K562 (cell line): ENCODE data around the gene CNIH1. TPM values are rescaled to one million over a fixed set of nuclear protein-coding genes. Genes with fewer than 3 reads are reported as not detected.

Experiments used
- ATAC-seq: fragments of 200-7000 bp; cut with Tn5 transposase; 3 replicates; pipeline ENCODE4 v1.9.1; 2020; ENCODE audit warnings: moderate library complexity
- BruUV-seq: library from RNA; stranded (reverse); fragments of 400-500 nt; replicated peaks from 2 replicates; lab custom pipeline; 2021; lab: Mats Ljungman, UMichigan
- CTCF ChIA-PET: fragments of 300-600 bp; formaldehyde crosslinking; extraction: SDS; loops from one replicate; lab custom pipeline; 2021; ENCODE audit warnings: low intra/inter-chr PET ratio; lab: Yijun Ruan, JAX
- POLR2A ChIA-PET: fragments of 300-600, 350-650 bp; sonication (Branson Sonifier 250); formaldehyde crosslinking; extraction: SDS; loops from one replicate; lab custom pipeline; 2021; ENCODE audit warnings: antibody characterized with exemption, inconsistent platforms; lab: Yijun Ruan, JAX
- DNase-seq, 4 experiments: peaks; one replicate each; pipeline versions ENCODE4 v3.0.0 to v3.0.0-alpha.2; 2011 to 2018; ENCODE audit warnings: low spot score in 3 of 4, mixed read lengths in 3 of 4; ENCODE audit errors: extremely low read depth in 1 of 4
- FAIRE-seq: peaks from 2 replicates; lab custom pipeline; 2011; peaks lifted over from hg19 to GRCh38; lab: Jason Lieb, UNC
- H2AFZ ChIP-seq: 2 replicates; pipeline ENCODE4 v1.6.0; 2011; ENCODE audit warnings: low read depth, low read length, control low read depth, inconsistent platforms
- H3K27ac ChIP-seq: fragments of 200-600 bp; 3 replicates; pipeline ENCODE4 v1.8.0; 2011; ENCODE audit warnings: low read depth, mild to moderate bottlenecking, control low read depth, inconsistent platforms, low read length, moderate library complexity, mixed read lengths; ENCODE audit errors: extremely low read depth
- H3K27me3 ChIP-seq, 2 experiments: fragments of 300-600 bp in 1 of 2; 2 replicates in 1 of 2; 3 replicates in 1 of 2; pipeline versions ENCODE4 v1.6.0 to v1.8.0; 2011; ENCODE audit warnings: inconsistent platforms in 2 of 2, low read length in 2 of 2, mild to moderate bottlenecking in 1 of 2, mixed read lengths in 1 of 2, moderate library complexity in 1 of 2; ENCODE audit not compliant: control insufficient read depth in 2 of 2, insufficient read depth in 2 of 2
- H3K36me3 ChIP-seq: fragments of 300-600 bp; 3 replicates; pipeline ENCODE4 v1.8.0; 2011; ENCODE audit warnings: mild to moderate bottlenecking, low read length, inconsistent platforms; ENCODE audit not compliant: control insufficient read depth, insufficient read depth
- H3K4me1 ChIP-seq, 2 experiments: fragments of 200-600 bp in 1 of 2; replicated peaks in 1 of 2; 2 replicates in 1 of 2; 3 replicates in 1 of 2; pipeline versions ENCODE4 v1.5.1 to v1.8.0; 2011; ENCODE audit warnings: inconsistent platforms in 2 of 2, low read length in 2 of 2, mild to moderate bottlenecking in 1 of 2, mixed read lengths in 1 of 2, moderate library complexity in 1 of 2; ENCODE audit not compliant: control insufficient read depth in 2 of 2, insufficient read depth in 2 of 2
- H3K4me2 ChIP-seq: 2 replicates; pipeline ENCODE4 v1.6.1; 2011; ENCODE audit warnings: low read length, control low read depth, inconsistent platforms, mixed read lengths; ENCODE audit not compliant: insufficient read depth
- H3K4me3 ChIP-seq: fragments of 200-600 bp; sonication (generic), shearing (Covaris generic); 2 replicates; pipeline ENCODE4 v1.5.1; 2016; ENCODE audit warnings: control low read depth, inconsistent platforms
- H3K79me2 ChIP-seq: fragments of 200-600 bp; 3 replicates; pipeline ENCODE4 v1.8.0; 2011; ENCODE audit warnings: low read length, inconsistent platforms; ENCODE audit not compliant: control insufficient read depth, insufficient read depth
- H3K9ac ChIP-seq, 2 experiments: 2 replicates each; pipeline versions ENCODE4 v1.6.0 to v1.6.1; 2011; ENCODE audit warnings: low read depth in 2 of 2, low read length in 2 of 2, control low read depth in 1 of 2, inconsistent platforms in 1 of 2, mild to moderate bottlenecking in 1 of 2, mixed read lengths in 1 of 2; ENCODE audit not compliant: insufficient read depth in 1 of 2
- H3K9me1 ChIP-seq: one replicate; pipeline ENCODE4 v1.6.0; 2011; ENCODE audit warnings: inconsistent platforms, mild to moderate bottlenecking, low read length, moderate library complexity; ENCODE audit not compliant: control insufficient read depth, insufficient read depth
- H3K9me3 ChIP-seq: replicated peaks from 2 replicates; pipeline ENCODE4 v1.5.1; 2011; ENCODE audit warnings: low read depth, low read length, inconsistent platforms; ENCODE audit not compliant: control insufficient read depth, insufficient read depth
- H4K20me1 ChIP-seq: replicated peaks from 2 replicates; pipeline ENCODE4 v1.6.1; 2011; ENCODE audit warnings: low read length, inconsistent platforms, mixed read lengths; ENCODE audit not compliant: control insufficient read depth, insufficient read depth
- CAMTA2 ChIP-seq: fragments of 250-450 bp; sonication (Bioruptor Pico); conservative IDR thresholded peaks from 2 replicates; pipeline ENCODE4 v1.5.1; 2022
- CEBPG ChIP-seq, 3 experiments: fragments of 200-800 bp in 1 of 3; sonication (Bioruptor generic) in 1 of 3; sonication (generic) in 1 of 3; formaldehyde crosslinking in 1 of 3; IDR thresholded peaks in 2 of 3; conservative IDR thresholded peaks in 1 of 3; 2 replicates each; pipeline versions ENCODE4 v1.6.1 to v1.8.0; 2016 to 2022; ENCODE audit warnings: missing compliant biosample characterization in 2 of 3, missing genetic modification characterization in 2 of 3, mild to moderate bottlenecking in 1 of 3, missing genetic modification reagents in 1 of 3
- ERF ChIP-seq: fragments of 450-650 bp; formaldehyde crosslinking; IDR thresholded peaks from 2 replicates; pipeline ENCODE4 v1.4.0; 2020; ENCODE audit warnings: mild to moderate bottlenecking, mixed read lengths
- HMG20A ChIP-seq: fragments of 450-650 bp; formaldehyde crosslinking; conservative IDR thresholded peaks from 2 replicates; pipeline ENCODE4 v1.4.0; 2020; ENCODE audit warnings: mild to moderate bottlenecking, mixed read lengths
- HNRNPL ChIP-seq: fragments of 200-400 bp; formaldehyde crosslinking; IDR thresholded peaks from 2 replicates; pipeline ENCODE4 v1.6.1; 2017; ENCODE audit warnings: low read depth, mild to moderate bottlenecking, low read length
- ILF3 ChIP-seq: fragments of 450-650 bp; IDR thresholded peaks from 2 replicates; pipeline ENCODE4 v1.6.1; 2018; ENCODE audit warnings: antibody characterized with exemption, mild to moderate bottlenecking, moderate library complexity, borderline replicate concordance
- MEF2A ChIP-seq: IDR thresholded peaks from 2 replicates; pipeline ENCODE4 v1.6.1; 2011; ENCODE audit warnings: low read depth, mild to moderate bottlenecking, low read length, moderate library complexity; ENCODE audit not compliant: control insufficient read depth
- OTX1 ChIP-seq: fragments of 450-650 bp; formaldehyde crosslinking; IDR thresholded peaks from 2 replicates; pipeline ENCODE4 v1.4.0; 2022; ENCODE audit warnings: mild to moderate bottlenecking
- PHB2 ChIP-seq: fragments of 450-650 bp; IDR thresholded peaks from 2 replicates; pipeline ENCODE4 v1.6.1; 2017; ENCODE audit warnings: low read depth
- POLR2AphosphoS2 ChIP-seq: IDR thresholded peaks from 2 replicates; pipeline ENCODE4 v1.6.1; 2012; ENCODE audit warnings: low read length, improper control_type of control experiment
- SMAD2 ChIP-seq: fragments of 150-350 bp; IDR thresholded peaks from 2 replicates; pipeline ENCODE4 v1.6.1; 2014; ENCODE audit warnings: low read depth, mild to moderate bottlenecking, low read length
- SMAD3 ChIP-seq: fragments of 450-650 bp; formaldehyde crosslinking; conservative IDR thresholded peaks from 2 replicates; pipeline ENCODE4 v1.4.0; 2020; ENCODE audit warnings: mild to moderate bottlenecking
- SMARCB1 ChIP-seq: IDR thresholded peaks from 2 replicates; pipeline ENCODE4 v1.6.1; 2011; ENCODE audit warnings: improper control_type of control experiment, low read depth; ENCODE audit not compliant: insufficient read length
- STAT5A ChIP-seq: IDR thresholded peaks from 2 replicates; pipeline ENCODE4 v1.6.1; 2012; ENCODE audit warnings: low read length, inconsistent platforms, borderline replicate concordance
- ZNF212 ChIP-seq: fragments of 450-650 bp; formaldehyde crosslinking; IDR thresholded peaks from 2 replicates; pipeline ENCODE4 v1.4.0; 2020; ENCODE audit warnings: mild to moderate bottlenecking
- ZNF77 ChIP-seq: fragments of 250-450 bp; sonication (Bioruptor Pico); IDR thresholded peaks from 2 replicates; pipeline ENCODE4 v1.5.0; 2020
- WGBS: fragments of 100-300 bp; shearing (Covaris generic); methylation state at CpG from one replicate; pipeline ENCODE4 v1.1.6; 2016; ENCODE audit warnings: low coverage, mixed read lengths; ENCODE audit not compliant: insufficient coverage; ENCODE audit errors: missing lambda C conversion rate; 5-methylcytosine and 5-hydroxymethylcytosine counted together
- in situ Hi-C: fragments of 300-500 bp; cut with MboI; formaldehyde crosslinking; loops from 4 replicates; pipeline ENCODE4 v1.15.0; 2018; ENCODE audit warnings: inconsistent platforms, mixed read lengths
- intact Hi-C: fragments of 100-400 bp; cut with micrococcal nuclease; formaldehyde crosslinking; loops from 2 replicates; pipeline ENCODE4 v1.14.2; 2022
- polyA plus RNA-seq, 8 experiments: library from polyadenylated mRNA; depleted of rRNA in 4 of 8; stranded (reverse) in 5 of 8; unstranded in 3 of 8; fragments of >200 nt; fragmentation: Nextera tagmentation in 2 of 8; fragmentation: Illumina TruSeq in 1 of 8; extraction: Ambion mirVana in 2 of 8; extraction: Trizol in 1 of 8; gene quantifications; 2 replicates each; pipeline versions ENCODE4 v1.2.1 to v1.2.3, GENCODE V29; 2011 to 2014; ENCODE audit warnings: inconsistent platforms in 1 of 8, missing spikeins in 1 of 8
- total RNA-seq, 7 experiments: library from RNA; depleted of rRNA in 6 of 7; stranded (reverse); fragments of >200 nt in 6 of 7; fragmentation: Illumina TruSeq in 2 of 7; extraction: Trizol in 2 of 7; gene quantifications; 2 replicates each; pipeline versions ENCODE4 v1.2.1 to v1.2.3, GENCODE V29; 2011 to 2021; ENCODE audit warnings: low replicate concordance in 1 of 7
- TF ChIP-seq, protein P1 (sequence below): fragments of 450-650 bp; IDR thresholded peaks from 2 replicates; pipeline ENCODE4 v1.6.1; 2016; ENCODE audit warnings: mild to moderate bottlenecking
- TF ChIP-seq, protein P2 (sequence below), 2 experiments: fragments of 450-650 bp in 1 of 2; sonication (generic) in 1 of 2; formaldehyde crosslinking; conservative IDR thresholded peaks; 2 replicates each; pipeline versions ENCODE4 v1.4.0 to v1.8.1; 2020 to 2022; ENCODE audit warnings: mild to moderate bottlenecking in 1 of 2, missing genetic modification reagents in 1 of 2
- TF ChIP-seq, protein P3 (sequence below): fragments of 450-650 bp; conservative IDR thresholded peaks from 2 replicates; pipeline ENCODE4 v1.6.1; 2016; ENCODE audit warnings: missing genetic modification characterization, low read depth, mild to moderate bottlenecking, control low read depth, missing compliant biosample characterization

The CNIH1 gene
- total and polyA plus RNA-seq, 9 of the 15 experiments (the other 6 are each of a cell fraction or from before 2014, with no cell fraction given): 13.9 to 283 (median 77.3) TPM

DNA sequence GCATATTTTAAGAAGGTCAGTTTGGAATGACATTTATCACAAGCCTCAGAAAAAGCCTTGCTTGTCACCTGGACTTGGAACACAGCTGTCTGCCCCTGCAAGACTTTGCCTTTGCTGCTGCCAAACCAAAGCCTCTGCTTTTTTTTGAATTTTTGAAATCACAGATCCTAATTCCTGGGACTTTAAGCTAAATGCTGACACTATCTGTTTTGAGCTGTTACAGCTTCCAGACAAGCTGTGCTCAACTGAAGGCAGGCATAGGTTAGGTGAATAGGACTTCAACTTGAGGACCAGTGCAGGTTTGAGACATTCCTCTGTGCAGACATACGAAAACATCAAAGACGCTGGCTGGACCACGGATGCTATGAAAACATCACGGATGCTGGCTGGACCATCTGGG, 55.6 kb downstream of the CNIH1 start (continued):
- TF ChIP-seq, protein P1, sequence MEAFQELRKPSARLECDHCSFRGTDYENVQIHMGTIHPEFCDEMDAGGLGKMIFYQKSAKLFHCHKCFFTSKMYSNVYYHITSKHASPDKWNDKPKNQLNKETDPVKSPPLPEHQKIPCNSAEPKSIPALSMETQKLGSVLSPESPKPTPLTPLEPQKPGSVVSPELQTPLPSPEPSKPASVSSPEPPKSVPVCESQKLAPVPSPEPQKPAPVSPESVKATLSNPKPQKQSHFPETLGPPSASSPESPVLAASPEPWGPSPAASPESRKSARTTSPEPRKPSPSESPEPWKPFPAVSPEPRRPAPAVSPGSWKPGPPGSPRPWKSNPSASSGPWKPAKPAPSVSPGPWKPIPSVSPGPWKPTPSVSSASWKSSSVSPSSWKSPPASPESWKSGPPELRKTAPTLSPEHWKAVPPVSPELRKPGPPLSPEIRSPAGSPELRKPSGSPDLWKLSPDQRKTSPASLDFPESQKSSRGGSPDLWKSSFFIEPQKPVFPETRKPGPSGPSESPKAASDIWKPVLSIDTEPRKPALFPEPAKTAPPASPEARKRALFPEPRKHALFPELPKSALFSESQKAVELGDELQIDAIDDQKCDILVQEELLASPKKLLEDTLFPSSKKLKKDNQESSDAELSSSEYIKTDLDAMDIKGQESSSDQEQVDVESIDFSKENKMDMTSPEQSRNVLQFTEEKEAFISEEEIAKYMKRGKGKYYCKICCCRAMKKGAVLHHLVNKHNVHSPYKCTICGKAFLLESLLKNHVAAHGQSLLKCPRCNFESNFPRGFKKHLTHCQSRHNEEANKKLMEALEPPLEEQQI: no peak
- TF ChIP-seq, protein P2, sequence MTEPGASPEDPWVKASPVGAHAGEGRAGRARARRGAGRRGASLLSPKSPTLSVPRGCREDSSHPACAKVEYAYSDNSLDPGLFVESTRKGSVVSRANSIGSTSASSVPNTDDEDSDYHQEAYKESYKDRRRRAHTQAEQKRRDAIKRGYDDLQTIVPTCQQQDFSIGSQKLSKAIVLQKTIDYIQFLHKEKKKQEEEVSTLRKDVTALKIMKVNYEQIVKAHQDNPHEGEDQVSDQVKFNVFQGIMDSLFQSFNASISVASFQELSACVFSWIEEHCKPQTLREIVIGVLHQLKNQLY (CRISPR knock-in tag; conservative IDR thresholded peaks at IDR 0.05): no peak
- TF ChIP-seq PHB2 (no peak), SMAD3 (CRISPR knock-in tag) (no peak), HMG20A (CRISPR knock-in tag) (no peak), SMARCB1 (no peak), ERF (CRISPR knock-in tag) (no peak), POLR2AphosphoS2 (no peak), ZNF212 (CRISPR knock-in tag) (no peak)

DNA sequence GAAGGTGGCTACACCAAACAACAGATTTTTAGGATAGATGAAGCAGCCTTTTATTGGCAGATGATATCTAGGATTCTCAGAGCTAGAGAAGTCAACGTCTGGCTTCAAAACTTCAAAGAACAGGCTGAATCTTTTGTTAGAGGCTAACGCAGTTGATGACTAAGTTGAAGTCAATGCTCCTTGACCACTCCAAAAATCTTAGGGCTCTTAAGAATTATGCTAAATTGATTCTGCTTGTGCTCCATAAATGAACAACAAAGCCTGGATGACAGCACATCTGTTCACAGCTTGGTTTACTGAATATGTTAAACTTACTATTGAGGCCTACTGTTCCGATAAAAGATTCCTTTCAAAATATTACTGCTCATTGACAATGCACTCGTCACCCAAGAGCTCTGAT, 57.3 kb downstream of the CNIH1 start:
- no peak for FAIRE-seq
- H3K4me1 ChIP-seq: no peaks in the 10 kb centered on the region; a peak in 1 of 5 replicates
- ChIA-PET POLR2A (interaction anchor here (1.2 kb wide), 1 partner anchor 13 kb away, joined by 4 read pairs; the partner anchor contains the start of gene CDKN3), CTCF (no interaction called here)
- peaks cover 16 to 22% of the 10 kb centered on the region in 2 experiments for H3K27me3 ChIP-seq
- DNase-seq: no peak
- no TSS peak for BruUV-seq
- ATAC-seq: no peak
- H3K4me3 ChIP-seq: no peak overlapping the region
- H4K20me1 ChIP-seq: no peaks in the 10 kb centered on the region
- H3K27ac ChIP-seq: no peak overlapping the region
- in situ Hi-C loops: no loop called here
- 11% methylated on average over 4 of the region's 4 CpGs for WGBS
- H3K9me1 ChIP-seq: no peaks in the 10 kb centered on the region
- intact Hi-C loops: no loop called here
- H3K36me3 ChIP-seq: no peaks in the 10 kb centered on the region
- no peaks in the 10 kb centered on the region for H3K9me3 ChIP-seq
- no peak overlapping the region for H3K9ac ChIP-seq
- H2AFZ ChIP-seq: no peak overlapping the region
- no peaks in the 10 kb centered on the region for H3K79me2 ChIP-seq
- H3K4me2 ChIP-seq: no peak overlapping the region
- TF ChIP-seq, protein P3, sequence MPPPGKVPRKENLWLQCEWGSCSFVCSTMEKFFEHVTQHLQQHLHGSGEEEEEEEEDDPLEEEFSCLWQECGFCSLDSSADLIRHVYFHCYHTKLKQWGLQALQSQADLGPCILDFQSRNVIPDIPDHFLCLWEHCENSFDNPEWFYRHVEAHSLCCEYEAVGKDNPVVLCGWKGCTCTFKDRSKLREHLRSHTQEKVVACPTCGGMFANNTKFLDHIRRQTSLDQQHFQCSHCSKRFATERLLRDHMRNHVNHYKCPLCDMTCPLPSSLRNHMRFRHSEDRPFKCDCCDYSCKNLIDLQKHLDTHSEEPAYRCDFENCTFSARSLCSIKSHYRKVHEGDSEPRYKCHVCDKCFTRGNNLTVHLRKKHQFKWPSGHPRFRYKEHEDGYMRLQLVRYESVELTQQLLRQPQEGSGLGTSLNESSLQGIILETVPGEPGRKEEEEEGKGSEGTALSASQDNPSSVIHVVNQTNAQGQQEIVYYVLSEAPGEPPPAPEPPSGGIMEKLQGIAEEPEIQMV (tag): no peak
- TF ChIP-seq HNRNPL: no peak
- no peak for TF ChIP-seq ZNF77 (CRISPR knock-in tag)
- no peak for TF ChIP-seq CAMTA2 (CRISPR knock-in tag)
- TF ChIP-seq CEBPG (CRISPR knock-in tag; IDR thresholded peaks at IDR 0.05): no peak
- no peak for TF ChIP-seq CEBPG (tag; conservative IDR thresholded peaks at IDR 0.05 in 1 of 2, IDR thresholded peaks at IDR 0.05 in 1 of 2)
- no peak for TF ChIP-seq ILF3
- TF ChIP-seq STAT5A: no peak
- TF ChIP-seq SMAD2: no peak
- no peak for TF ChIP-seq OTX1
- TF ChIP-seq MEF2A: no peak
